ENCODE results near the gene PURA. TPM values are rescaled to one million over a fixed set of nuclear protein-coding genes. Genes with fewer than 3 reads are reported as not detected.

PURA gene
- total RNA-seq, 1 donor from 2014 or later = 11.4 TPM

DNA sequence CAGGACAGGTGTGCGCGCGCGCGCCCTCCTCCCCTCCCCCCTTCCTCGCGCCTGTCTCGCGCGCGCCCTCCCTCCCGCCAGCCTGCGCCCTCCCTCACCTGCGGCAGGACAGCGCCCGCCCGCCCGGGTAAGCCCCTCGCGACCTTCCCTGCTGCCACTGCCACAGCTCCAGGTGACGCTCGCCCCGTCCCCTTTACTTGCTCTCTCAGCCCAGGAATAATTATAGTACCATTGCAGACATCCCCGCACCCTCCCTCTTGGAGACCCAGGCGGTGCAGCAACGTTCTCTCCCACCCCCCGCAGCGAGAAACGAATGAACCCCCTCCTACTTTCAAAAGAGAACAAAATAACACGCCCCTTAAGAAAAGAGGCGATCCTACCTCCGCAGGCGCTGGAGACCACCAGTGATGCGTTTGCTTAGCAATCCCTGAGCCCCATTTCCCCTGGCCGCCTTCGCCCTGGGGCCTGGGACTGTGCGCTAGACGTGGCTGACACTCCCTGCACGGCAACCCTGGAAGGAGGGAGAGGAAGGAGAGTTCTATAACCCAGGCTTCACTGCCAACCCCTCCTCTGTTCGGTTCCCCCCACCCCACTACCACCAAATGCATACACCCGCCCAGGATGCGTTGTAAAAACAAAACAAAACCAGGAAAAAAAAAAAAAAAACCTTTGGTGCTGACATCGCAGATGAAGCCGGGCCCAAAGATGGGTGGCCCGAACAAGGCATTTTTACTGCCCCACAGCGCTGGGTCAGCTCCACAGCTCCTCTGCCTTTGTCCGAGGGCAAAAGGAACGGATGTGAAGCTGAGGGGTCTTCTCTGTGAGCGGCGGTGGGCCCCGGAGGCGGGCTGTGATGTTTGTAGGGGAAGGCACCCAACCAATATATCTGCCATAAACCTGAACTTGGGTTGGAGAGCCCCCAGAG, 5.6 kb upstream of the PURA start:
- Mint-ChIP-seq H3K4me3 (ENCODE audit: unreplicated experiment) (peak overlapping the region; percentile 91), H3K36me3 (ENCODE audit: unreplicated experiment) (no peaks in the 10 kb centered on the region), H3K27me3 (ENCODE audit: unreplicated experiment) (peaks cover 83% of the 10 kb centered on the region), H3K4me1 (ENCODE audit: unreplicated experiment) (peaks cover 34% of the 10 kb centered on the region), H3K27ac (ENCODE audit: unreplicated experiment) (peak overlapping the region; percentile 86), H3K9me3 (ENCODE audit: unreplicated experiment) (no peaks in the 10 kb centered on the region)
- TF ChIP-seq, protein P1, sequence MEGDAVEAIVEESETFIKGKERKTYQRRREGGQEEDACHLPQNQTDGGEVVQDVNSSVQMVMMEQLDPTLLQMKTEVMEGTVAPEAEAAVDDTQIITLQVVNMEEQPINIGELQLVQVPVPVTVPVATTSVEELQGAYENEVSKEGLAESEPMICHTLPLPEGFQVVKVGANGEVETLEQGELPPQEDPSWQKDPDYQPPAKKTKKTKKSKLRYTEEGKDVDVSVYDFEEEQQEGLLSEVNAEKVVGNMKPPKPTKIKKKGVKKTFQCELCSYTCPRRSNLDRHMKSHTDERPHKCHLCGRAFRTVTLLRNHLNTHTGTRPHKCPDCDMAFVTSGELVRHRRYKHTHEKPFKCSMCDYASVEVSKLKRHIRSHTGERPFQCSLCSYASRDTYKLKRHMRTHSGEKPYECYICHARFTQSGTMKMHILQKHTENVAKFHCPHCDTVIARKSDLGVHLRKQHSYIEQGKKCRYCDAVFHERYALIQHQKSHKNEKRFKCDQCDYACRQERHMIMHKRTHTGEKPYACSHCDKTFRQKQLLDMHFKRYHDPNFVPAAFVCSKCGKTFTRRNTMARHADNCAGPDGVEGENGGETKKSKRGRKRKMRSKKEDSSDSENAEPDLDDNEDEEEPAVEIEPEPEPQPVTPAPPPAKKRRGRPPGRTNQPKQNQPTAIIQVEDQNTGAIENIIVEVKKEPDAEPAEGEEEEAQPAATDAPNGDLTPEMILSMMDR (IDR thresholded peaks at IDR 0.05) = no peak
- no peak for DNase-seq (ENCODE audit: extremely low spot score, unreplicated experiment)

DNA sequence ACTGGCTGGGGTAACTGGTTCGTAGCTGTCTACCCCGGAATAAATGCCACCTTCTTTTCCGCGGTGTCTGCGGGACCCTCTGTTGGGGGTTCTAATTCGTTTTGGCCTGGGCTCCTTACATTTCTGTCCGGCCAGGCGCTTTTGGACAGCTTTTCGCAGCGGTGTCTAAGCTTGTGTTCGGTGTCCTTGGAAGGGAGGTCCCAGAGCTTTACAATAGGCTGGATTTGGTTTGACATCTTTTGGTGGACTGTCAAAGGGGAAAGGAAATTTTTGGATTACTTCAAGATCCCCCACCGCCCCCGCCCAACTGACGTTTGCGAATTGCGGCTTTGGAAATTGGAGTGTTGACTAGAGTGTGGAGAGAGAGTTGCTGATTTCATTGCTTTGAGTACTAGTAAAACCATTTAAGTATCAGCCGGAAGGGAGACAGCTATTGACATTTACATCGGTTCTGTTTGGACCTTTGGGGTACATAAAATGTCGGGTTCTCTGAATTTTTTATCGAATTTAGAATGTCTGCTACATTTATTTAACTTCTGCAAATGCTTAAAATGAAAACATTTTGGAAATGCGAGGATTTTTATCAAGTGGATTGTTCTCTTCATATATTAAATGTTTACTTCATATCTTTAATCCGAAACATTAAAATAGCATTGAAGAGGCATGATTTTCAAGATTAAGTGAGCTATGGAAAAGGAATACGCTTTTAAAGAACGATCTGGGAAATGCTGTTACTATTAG, 4.7 kb upstream of the PURA start:
- Mint-ChIP-seq H3K4me1 (ENCODE audit: unreplicated experiment) (peaks cover 37% of the 10 kb centered on the region), H3K36me3 (ENCODE audit: unreplicated experiment) (no peaks in the 10 kb centered on the region), H3K9me3 (ENCODE audit: unreplicated experiment) (no peaks in the 10 kb centered on the region), H3K4me3 (ENCODE audit: unreplicated experiment) (peak overlapping the region; percentile 91), H3K27me3 (ENCODE audit: unreplicated experiment) (peaks cover 79% of the 10 kb centered on the region), H3K27ac (ENCODE audit: unreplicated experiment) (no peak overlapping the region)
- TF ChIP-seq, protein P1 (IDR thresholded peaks at IDR 0.05) = no peak
- no peak for DNase-seq (ENCODE audit: extremely low spot score, unreplicated experiment)

DNA sequence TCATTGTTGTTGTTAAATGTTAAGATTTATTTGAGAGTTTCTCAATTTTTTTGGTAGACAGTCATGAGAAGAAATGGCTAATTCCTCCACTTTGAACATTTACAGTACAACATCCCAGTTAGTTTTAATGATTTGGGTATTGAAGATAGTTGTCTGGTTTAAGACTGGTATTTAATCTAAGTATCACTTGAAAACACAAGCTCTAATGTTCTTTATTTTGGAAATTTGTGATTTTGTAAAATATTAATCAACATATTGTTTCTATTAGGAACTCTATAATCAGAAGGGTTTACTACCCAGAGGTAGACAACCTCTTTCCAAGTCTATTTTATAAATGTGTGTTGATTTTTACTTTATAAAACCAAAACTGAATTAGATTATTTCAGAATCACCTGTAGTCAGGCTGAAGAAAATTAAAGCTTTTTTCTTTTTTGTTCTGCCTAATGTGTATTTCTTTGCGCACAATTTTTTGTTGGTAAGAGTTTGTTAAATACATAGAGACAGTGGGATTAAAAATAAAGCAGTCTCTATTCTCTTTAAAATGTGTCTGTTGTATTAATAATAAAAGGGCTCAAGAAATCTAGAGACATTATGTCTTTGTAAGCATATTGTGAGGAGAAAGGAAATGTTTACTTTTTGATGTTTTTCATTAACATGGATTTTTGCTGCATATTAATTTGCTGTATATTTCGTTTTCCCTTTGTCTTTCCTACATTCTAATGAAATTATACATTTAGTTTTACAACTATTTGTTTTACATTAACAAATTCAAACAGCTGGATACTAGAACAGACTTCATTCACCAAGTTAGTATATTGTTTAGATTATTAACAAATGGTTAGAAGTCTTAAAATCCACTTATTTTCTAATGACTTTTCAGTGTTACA, 3.9 kb upstream of the PURA start:
- Mint-ChIP-seq H3K4me3 (ENCODE audit: unreplicated experiment) (peak overlapping the region; percentile 91), H3K27me3 (ENCODE audit: unreplicated experiment) (peaks cover 70% of the 10 kb centered on the region), H3K9me3 (ENCODE audit: unreplicated experiment) (no peaks in the 10 kb centered on the region), H3K36me3 (ENCODE audit: unreplicated experiment) (no peaks in the 10 kb centered on the region), H3K27ac (ENCODE audit: unreplicated experiment) (no peak overlapping the region), H3K4me1 (ENCODE audit: unreplicated experiment) (peaks cover 42% of the 10 kb centered on the region)
- TF ChIP-seq, protein P1 (IDR thresholded peaks at IDR 0.05) = no peak
- DNase-seq (ENCODE audit: extremely low spot score, unreplicated experiment) = no peak

DNA sequence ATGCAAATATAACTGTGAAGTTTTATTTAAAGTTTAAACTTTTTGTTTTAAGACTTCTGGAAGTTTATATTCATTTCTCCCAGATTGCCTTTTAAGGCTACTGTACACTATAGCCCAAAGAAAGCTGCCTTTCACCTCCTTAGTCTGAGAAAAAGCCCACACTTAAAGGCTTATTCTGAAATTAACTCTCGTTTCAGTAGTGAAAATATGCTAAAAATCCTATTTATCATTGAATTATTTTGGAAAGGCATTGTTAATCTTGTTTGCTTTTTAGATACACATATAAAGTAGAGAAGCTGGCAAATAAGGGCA, 3.3 kb upstream of the PURA start:
- Mint-ChIP-seq H3K27ac (ENCODE audit: unreplicated experiment) (no peak overlapping the region), H3K4me1 (ENCODE audit: unreplicated experiment) (peaks cover 47% of the 10 kb centered on the region), H3K27me3 (ENCODE audit: unreplicated experiment) (peaks cover 64% of the 10 kb centered on the region), H3K36me3 (ENCODE audit: unreplicated experiment) (no peaks in the 10 kb centered on the region), H3K4me3 (ENCODE audit: unreplicated experiment) (no peak overlapping the region), H3K9me3 (ENCODE audit: unreplicated experiment) (no peaks in the 10 kb centered on the region)
- DNase-seq (ENCODE audit: extremely low spot score, unreplicated experiment) = no peak
- TF ChIP-seq, protein P1 (IDR thresholded peaks at IDR 0.05) = no peak
